B cell (primary cell): Measurements from ENCODE around the gene RPL28. TPM values are rescaled to one million over a fixed set of nuclear protein-coding genes. Genes with fewer than 3 reads are reported as not detected.

Source experiments
- ATAC-seq: fragments of 200-7000 bp; cut with Tn5 transposase; one replicate; pipeline ENCODE4 v1.10.0; 2021; ENCODE audit warnings: low read depth, mild to moderate bottlenecking, moderate number of reproducible peaks, moderate library complexity
- CTCF ChIA-PET: fragments of 350-600 bp; sonication (Branson Sonifier 250); formaldehyde crosslinking; loops from one replicate; lab custom pipeline; 2021; ENCODE audit warnings: antibody characterized with exemption, inconsistent platforms; lab: Charles Lee
- POLR2A ChIA-PET: fragments of 350-600 bp; sonication (Branson Sonifier 250); formaldehyde crosslinking; loops from one replicate; lab custom pipeline; 2021; ENCODE audit warnings: antibody characterized with exemption; lab: Charles Lee
- DNase-seq: peaks from one replicate; pipeline ENCODE4 v3.0.0; 2013
- H2AFZ ChIP-seq: 2 replicates; pipeline ENCODE4 v1.6.1; 2012; ENCODE audit warnings: mild to moderate bottlenecking, low read depth, low read length; ENCODE audit not compliant: insufficient read depth, poor library complexity, severe bottlenecking
- H3K27ac ChIP-seq, 2 donors: 1 replicate in 1 of 2; 2 replicates in 1 of 2; pipeline ENCODE4 v1.5.1; 2012 to 2013; ENCODE audit warnings: low read length in 2 of 2, mild to moderate bottlenecking in 2 of 2, moderate library complexity in 1 of 2
- H3K27me3 ChIP-seq, 4 experiments: fragments of 200-600 bp in 1 of 4; sonication (generic) in 1 of 4; replicated peaks in 1 of 4; 1 replicate in 2 of 4; 2 replicates in 2 of 4; pipeline versions ENCODE4 v1.6.1 to v1.7.0; 2013 to 2016; ENCODE audit warnings: low read length in 3 of 4, mild to moderate bottlenecking in 2 of 4, mixed read lengths in 1 of 4, moderate library complexity in 1 of 4; ENCODE audit not compliant: insufficient read depth in 4 of 4, control insufficient read depth in 3 of 4; ENCODE audit errors: control extremely low read depth in 1 of 4
- H3K36me3 ChIP-seq, 2 experiments: replicated peaks in 1 of 2; 1 replicate in 1 of 2; 2 replicates in 1 of 2; pipeline versions ENCODE4 v1.6.1 to v1.7.1; 2013; ENCODE audit warnings: low read length in 1 of 2; ENCODE audit not compliant: insufficient read depth in 2 of 2, control insufficient read depth in 1 of 2; ENCODE audit errors: control extremely low read depth in 1 of 2, extremely low read depth in 1 of 2
- H3K4me1 ChIP-seq, 2 donors: fragments of 200-600 bp in 1 of 2; sonication (generic) in 1 of 2; 1 replicate in 1 of 2; 2 replicates in 1 of 2; pipeline versions ENCODE4 v1.5.1 to v1.6.1; 2013 to 2017; ENCODE audit warnings: low read length in 2 of 2; ENCODE audit not compliant: control insufficient read depth in 2 of 2, insufficient read depth in 2 of 2
- H3K4me2 ChIP-seq: replicated peaks from 2 replicates; pipeline ENCODE3; 2012; ENCODE audit warnings: mild to moderate bottlenecking, low read depth, low read length; ENCODE audit not compliant: poor library complexity, severe bottlenecking
- H3K4me3 ChIP-seq, 5 experiments: fragments of 200-600 bp in 1 of 5; sonication (generic) in 1 of 5; 1 replicate in 3 of 5; 2 replicates in 2 of 5; pipeline versions ENCODE4 v1.5.1 to v1.7.0; 2011 to 2016; ENCODE audit warnings: low read length in 4 of 5, mild to moderate bottlenecking in 4 of 5, low read depth in 2 of 5, control low read depth in 1 of 5, moderate library complexity in 1 of 5; ENCODE audit not compliant: insufficient read depth in 1 of 5; ENCODE audit errors: control extremely low read depth in 1 of 5, extremely low read depth in 1 of 5
- H3K79me2 ChIP-seq: fragments of 200-600 bp; sonication (generic); one replicate; pipeline ENCODE4 v1.6.0; 2016; ENCODE audit warnings: low read length; ENCODE audit not compliant: control insufficient read depth, insufficient read depth
- H3K9ac ChIP-seq: fragments of 200-600 bp; sonication (generic); 2 replicates; pipeline ENCODE4 v1.6.1; 2017; ENCODE audit warnings: mild to moderate bottlenecking, low read length, moderate library complexity
- H3K9me3 ChIP-seq, 3 donors: one replicate each; pipeline versions ENCODE4 v1.6.1 to v1.7.1; 2013; ENCODE audit warnings: low read length in 2 of 3; ENCODE audit not compliant: control insufficient read depth in 2 of 3, insufficient read depth in 1 of 3; ENCODE audit errors: control extremely low read depth in 1 of 3
- H4K20me1 ChIP-seq: 2 replicates; pipeline ENCODE4 v1.6.0; 2012; ENCODE audit warnings: mild to moderate bottlenecking, low read length; ENCODE audit not compliant: insufficient read depth, control insufficient read depth, poor library complexity, severe bottlenecking
- H3K27ac Mint-ChIP-seq: one replicate; pipeline ENCODE4 v1.8.0; 2021; ENCODE audit warnings: mixed read lengths
- H3K27me3 Mint-ChIP-seq: one replicate; pipeline ENCODE4 v1.8.0; 2021; ENCODE audit warnings: mixed read lengths
- H3K4me1 Mint-ChIP-seq: one replicate; pipeline ENCODE4 v1.8.0; 2021; ENCODE audit warnings: mixed read lengths
- H3K4me3 Mint-ChIP-seq: one replicate; pipeline ENCODE4 v1.8.0; 2021; ENCODE audit warnings: mixed read lengths
- H3K9me3 Mint-ChIP-seq: one replicate; pipeline ENCODE4 v1.8.0; 2022; ENCODE audit warnings: mixed read lengths; ENCODE audit not compliant: insufficient read depth
- CTCF ChIP-seq: fragments of 200-600 bp; IDR thresholded peaks from one replicate; pipeline ENCODE4 v1.8.0; 2022; ENCODE audit warnings: antibody characterized with exemption, mild to moderate bottlenecking
- EZH2 ChIP-seq: IDR thresholded peaks from 2 replicates; pipeline ENCODE4 v1.6.1; 2012; ENCODE audit warnings: borderline replicate concordance, low read depth, mild to moderate bottlenecking, moderate library complexity, low read length; ENCODE audit not compliant: insufficient read depth, poor library complexity, severe bottlenecking
- WGBS: methylation state at CpG from one replicate; pipeline ENCODE4 v1.1.5; 2013; ENCODE audit warnings: missing lambda C conversion rate; ENCODE audit not compliant: insufficient coverage; 5-methylcytosine and 5-hydroxymethylcytosine counted together
- intact Hi-C: fragments of 100-400 bp; cut with micrococcal nuclease; formaldehyde crosslinking; loops from one replicate; pipeline ENCODE4 v1.10.0; 2022
- polyA plus RNA-seq: library from polyadenylated mRNA; depleted of rRNA; stranded (reverse); fragments of >200 nt; gene quantifications from 2 replicates; pipeline ENCODE4 v1.2.3, GENCODE V29; 2012
- total RNA-seq, 2 donors: library from RNA; stranded (reverse); fragments of 120-200 nt in 1 of 2; gene quantifications; 1 replicate in 1 of 2; 2 replicates in 1 of 2; pipeline versions ENCODE4 v1.2.3 to v1.2.4, GENCODE V29; 2013 to 2022

Gene RPL28
- total and polyA plus RNA-seq, 2 donors (not counting 1 experiment from before 2014, with no cell fraction given) = 2,578 to 4,661 TPM

- no peaks in the 10 kb centered on the region for H3K9me3 Mint-ChIP-seq
- Histone ChIP-seq H2AFZ (no peak overlapping the region), H3K9me3 (no peaks in the 10 kb centered on the region), H3K4me3 (no peak overlapping the region), H3K4me2 (no peak overlapping the region), H3K9ac (no peak overlapping the region), H4K20me1 (peaks cover 42% of the 10 kb centered on the region), H3K4me1 (peaks cover 9 to 15% of the 10 kb centered on the region in 2 donors), H3K27me3 (no peaks in the 10 kb centered on the region), H3K27ac (no peak overlapping the region), H3K36me3 (peaks cover 3 to 34% of the 10 kb centered on the region in 2 experiments), H3K79me2 (peaks cover 12% of the 10 kb centered on the region)
- ATAC-seq (no peak), DNase-seq (no peak)
- H3K27me3 Mint-ChIP-seq = no peaks in the 10 kb centered on the region
- peaks cover 24% of the 10 kb centered on the region for H3K4me1 Mint-ChIP-seq
- intact Hi-C loops = no loop called here
- ChIA-PET POLR2A (interaction anchor here (0.6 to 1.6 kb wide), 4 partner anchors 14 to 462 kb away, joined by 3 to 21 read pairs (median 4); partner anchors contain the start of gene UBE2S), CTCF (interaction anchor here (1.1 kb wide), 1 partner anchor 9 kb away, joined by 3 read pairs; the partner anchor contains the start of gene TMEM238)
- no peak overlapping the region for H3K27ac Mint-ChIP-seq
- no peak overlapping the region for H3K4me3 Mint-ChIP-seq
- WGBS = 90% methylated on average over 14 of the region's 18 CpGs
- no peak for TF ChIP-seq CTCF
- TF ChIP-seq EZH2 = no peak
Measured at GRCh38 chr19:55392820-55393761, 7.4 kb downstream of the RPL28 start.
